Endothelial cell of coronary artery (primary cell): Measurements from ENCODE around the gene INHBC. TPM values are rescaled to one million over a fixed set of nuclear protein-coding genes. Genes with fewer than 3 reads are reported as not detected.

Source experiments
- total RNA-seq: library from RNA; depleted of rRNA; stranded (reverse); fragments of >200 nt; gene quantifications from 2 replicates; pipeline ENCODE4 v1.2.3, GENCODE V29; 2014

Gene INHBC
- total RNA-seq = not detected in 2 replicates

GRCh38 chr12:57434517-57435223 is at the start of gene INHBC:
INHBC (plus strand) TSS chr12:57434784; CDS start chr12:57434887, 103 bp downstream.

GRCh38 chr12:57430931-57431566 is 3.5 kb upstream of the INHBC start, which contains the start of gene R3HDM2:
R3HDM2 (minus strand) TSS chr12:57431043; CDS start chr12:57310428, 120,615 bp downstream.

GRCh38 chr12:57454566-57455373 is 20.2 kb downstream of the INHBC start, which contains the start of gene INHBE:
INHBE (plus strand) TSS chr12:57455307; CDS start chr12:57455537, 230 bp downstream.

GRCh38 chr12:57459750-57460467 is 25.3 kb downstream of the INHBC start, which contains the start of gene GLI1:
GLI1 (plus strand) TSS chr12:57459785; CDS start chr12:57463692, 3,907 bp downstream.

GRCh38 chr12:57479376-57480115 is 45.0 kb downstream of the INHBC start, which contains the start of gene ARHGAP9:
ARHGAP9 (minus strand) TSS chr12:57479866; CDS start chr12:57479406, 460 bp downstream.

GRCh38 chr12:57487597-57488401 is 53.2 kb downstream of the INHBC start, which contains the start of gene MARS1:
MARS1 (plus strand) TSS chr12:57488068; CDS start chr12:57488091, 23 bp downstream.

Other genes starting within 250 kb of the INHBC start
- 2.5 TPM in 1 of 2 replicates, not detected in the other for gene NXPH4, start 218.0 kb upstream of the INHBC start, total RNA-seq
- 132 and 202 TPM in 2 replicates for gene SHMT2, start 205.1 kb upstream of the INHBC start, total RNA-seq
- 0.18 and 0.19 TPM in 2 replicates for gene STAC3, start 183.6 kb upstream of the INHBC start, total RNA-seq
- 4.0 and 8.5 TPM in 2 replicates for gene R3HDM2, start 3.7 kb upstream of the INHBC start, total RNA-seq
- not detected in 2 replicates for gene INHBE, start 20.5 kb downstream of the INHBC start, total RNA-seq
- gene GLI1, start 25.0 kb downstream of the INHBC start, total RNA-seq = 0.45 TPM in 1 of 2 replicates, not detected in the other
- not detected in 2 replicates for gene ARHGAP9, start 45.1 kb downstream of the INHBC start, total RNA-seq
- 138 and 187 TPM in 2 replicates for gene MARS1, start 53.3 kb downstream of the INHBC start, total RNA-seq
- 6.0 and 10.1 TPM in 2 replicates for gene DDIT3, start 85.7 kb downstream of the INHBC start, total RNA-seq
- gene MBD6, start 88.0 kb downstream of the INHBC start, total RNA-seq = 6.2 and 9.5 TPM in 2 replicates
- gene DCTN2, start 112.4 kb downstream of the INHBC start, total RNA-seq = 72.8 and 90.9 TPM in 2 replicates
- under 0.01 and 0.09 TPM in 2 replicates for gene KIF5A, start 115.3 kb downstream of the INHBC start, total RNA-seq
- gene PIP4K2C, start 156.4 kb downstream of the INHBC start, total RNA-seq = 5.5 and 7.9 TPM in 2 replicates
- gene DTX3, start 170.0 kb downstream of the INHBC start, total RNA-seq = 3.3 and 11.0 TPM in 2 replicates
- gene ARHGEF25, start 176.7 kb downstream of the INHBC start, total RNA-seq = 1.8 and 10.7 TPM in 2 replicates
- 0.18 and 0.94 TPM in 2 replicates for gene B4GALNT1, start 198.4 kb downstream of the INHBC start, total RNA-seq